SK-N-SH treated with all-trans-retinoic acid at 6 μM for 48 hours (cell line): ENCODE results near the gene GARIN1A.

Experiments
- ESRRG ChIP-seq: fragments of 250-450 bp; sonication (Bioruptor Pico); IDR thresholded peaks from 2 replicates; pipeline ENCODE4 v1.6.1; 2021; ENCODE audit warnings: mild to moderate bottlenecking
- OSR1 ChIP-seq: fragments of 250-450 bp; sonication (Bioruptor Pico); IDR thresholded peaks from 2 replicates; pipeline ENCODE4 v1.8.0; 2022; ENCODE audit warnings: moderate library complexity, mild to moderate bottlenecking, inconsistent platforms
- ZFP3 ChIP-seq: fragments of 250-450 bp; sonication (Bioruptor Pico); IDR thresholded peaks from 2 replicates; pipeline ENCODE4 v1.5.0; 2020; ENCODE audit warnings: mild to moderate bottlenecking, moderate library complexity
- ZNF565 ChIP-seq: fragments of 450-650 bp; formaldehyde crosslinking; conservative IDR thresholded peaks from 2 replicates; pipeline ENCODE4 v1.5.0; 2020; ENCODE audit warnings: low read depth, mild to moderate bottlenecking, moderate library complexity
- TF ChIP-seq, protein P1 (sequence below): fragments of 250-450 bp; sonication (Bioruptor Pico); IDR thresholded peaks from 2 replicates; pipeline ENCODE4 v1.5.1; 2020; ENCODE audit warnings: low read depth, mild to moderate bottlenecking, moderate library complexity

DNA sequence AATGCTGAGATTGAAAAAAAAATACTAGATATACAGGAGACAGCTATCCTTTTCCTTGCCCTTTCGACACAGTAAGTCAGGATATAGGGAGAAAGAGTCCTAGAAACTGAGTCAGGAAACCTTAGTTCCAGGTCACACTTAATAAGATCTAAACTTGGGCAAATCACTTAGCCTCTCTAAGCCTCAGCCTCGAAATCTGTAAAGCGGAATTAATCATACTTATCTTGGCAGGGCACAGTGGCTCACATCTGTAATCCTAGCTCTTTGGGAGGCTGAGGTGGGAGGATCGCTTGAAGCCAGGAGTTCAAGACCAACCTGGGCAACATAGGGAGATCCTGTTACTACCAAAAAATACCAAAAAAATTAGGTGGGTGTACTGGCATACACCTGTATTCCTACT is 4.6 kb downstream of the GARIN1A start:
- TF ChIP-seq, protein P1, sequence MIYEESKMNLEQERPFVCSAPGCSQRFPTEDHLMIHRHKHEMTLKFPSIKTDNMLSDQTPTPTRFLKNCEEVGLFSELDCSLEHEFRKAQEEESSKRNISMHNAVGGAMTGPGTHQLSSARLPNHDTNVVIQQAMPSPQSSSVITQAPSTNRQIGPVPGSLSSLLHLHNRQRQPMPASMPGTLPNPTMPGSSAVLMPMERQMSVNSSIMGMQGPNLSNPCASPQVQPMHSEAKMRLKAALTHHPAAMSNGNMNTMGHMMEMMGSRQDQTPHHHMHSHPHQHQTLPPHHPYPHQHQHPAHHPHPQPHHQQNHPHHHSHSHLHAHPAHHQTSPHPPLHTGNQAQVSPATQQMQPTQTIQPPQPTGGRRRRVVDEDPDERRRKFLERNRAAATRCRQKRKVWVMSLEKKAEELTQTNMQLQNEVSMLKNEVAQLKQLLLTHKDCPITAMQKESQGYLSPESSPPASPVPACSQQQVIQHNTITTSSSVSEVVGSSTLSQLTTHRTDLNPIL, result no peak
- TF ChIP-seq OSR1 (CRISPR knock-in tag) (no peak), ESRRG (CRISPR knock-in tag) (no peak), ZNF565 (CRISPR knock-in tag) (no peak), ZFP3 (CRISPR knock-in tag) (no peak)
